ENCODE measurements around the gene CYP26A1. TPM values are rescaled to one million over a fixed set of nuclear protein-coding genes. Genes with fewer than 3 reads are reported as not detected.

CYP26A1 gene
- total RNA-seq, 1 donor from 2014 or later, result 0.18 TPM

- Mint-ChIP-seq H3K27ac (ENCODE audit: unreplicated experiment) (no peak overlapping the region), H3K27me3 (ENCODE audit: low read depth, unreplicated experiment) (peaks cover 82% of the 10 kb centered on the region), H3K4me1 (ENCODE audit: low read depth, unreplicated experiment) (peaks cover 3% of the 10 kb centered on the region), H3K9me3 (ENCODE audit: unreplicated experiment) (peaks cover 16% of the 10 kb centered on the region), H3K4me3 (ENCODE audit: unreplicated experiment) (no peak overlapping the region), H3K36me3 (ENCODE audit: low read depth, unreplicated experiment) (peaks cover 3% of the 10 kb centered on the region)
- DNase-seq (ENCODE audit: low read depth), result no peak
- Histone ChIP-seq H3K4me2 (ENCODE audit: low read length) (no peak overlapping the region), H2AFZ (ENCODE audit: low read depth, low read length) (no peak overlapping the region), H3K27me3 (ENCODE audit: insufficient read depth, low read length) (peaks cover 90% of the 10 kb centered on the region), H3K4me1 (ENCODE audit: insufficient read depth, low read length) (peaks cover 15% of the 10 kb centered on the region), H3K36me3 (ENCODE audit: insufficient read depth, low read length) (no peaks in the 10 kb centered on the region), H3K9me3 (ENCODE audit: insufficient read depth, low read depth, low read length) (no peaks in the 10 kb centered on the region), H3K4me3 (ENCODE audit: insufficient read depth, low read depth, low read length) (no peak overlapping the region), H3K27ac (ENCODE audit: low read depth, low read length) (no peak overlapping the region), H3K79me2 (ENCODE audit: insufficient read depth, low read length) (no peaks in the 10 kb centered on the region), H4K20me1 (ENCODE audit: insufficient read depth, low read length) (no peaks in the 10 kb centered on the region), H3K9ac (ENCODE audit: low read length) (no peak overlapping the region)
- no peak for FAIRE-seq
- TF ChIP-seq CTCF (IDR thresholded peaks at IDR 0.05; ENCODE audit: insufficient read depth, low read depth, low read length) (no peak), EZH2 (IDR thresholded peaks at IDR 0.05; ENCODE audit: insufficient read depth, low read length) (no peak)
These were observed 4.5 kb upstream of the CYP26A1 start for GRCh38 chr10:93069245-93069561.

GRCh38 chr10:93070378-93071176, 3.1 kb upstream of the CYP26A1 start:
- Histone ChIP-seq H3K4me1 (ENCODE audit: insufficient read depth, low read length) (peaks cover 20% of the 10 kb centered on the region), H3K36me3 (ENCODE audit: insufficient read depth, low read length) (no peaks in the 10 kb centered on the region), H4K20me1 (ENCODE audit: insufficient read depth, low read length) (no peaks in the 10 kb centered on the region), H3K79me2 (ENCODE audit: insufficient read depth, low read length) (no peaks in the 10 kb centered on the region), H2AFZ (ENCODE audit: low read depth, low read length) (no peak overlapping the region), H3K9me3 (ENCODE audit: insufficient read depth, low read depth, low read length) (no peaks in the 10 kb centered on the region), H3K9ac (ENCODE audit: low read length) (no peak overlapping the region), H3K27ac (ENCODE audit: low read depth, low read length) (no peak overlapping the region), H3K27me3 (ENCODE audit: insufficient read depth, low read length) (peaks cover 90% of the 10 kb centered on the region), H3K4me3 (ENCODE audit: insufficient read depth, low read depth, low read length) (no peak overlapping the region), H3K4me2 (ENCODE audit: low read length) (no peak overlapping the region)
- no peak for TF ChIP-seq EZH2 (IDR thresholded peaks at IDR 0.05; ENCODE audit: insufficient read depth, low read length)
- no peak for TF ChIP-seq CTCF (IDR thresholded peaks at IDR 0.05; ENCODE audit: insufficient read depth, low read depth, low read length)
- no peak for FAIRE-seq
- DNase-seq (ENCODE audit: low read depth), result no peak
- peaks cover 82% of the 10 kb centered on the region for H3K27me3 Mint-ChIP-seq (ENCODE audit: low read depth, unreplicated experiment)
- peaks cover 11% of the 10 kb centered on the region for H3K9me3 Mint-ChIP-seq (ENCODE audit: unreplicated experiment)
- no peak overlapping the region for H3K27ac Mint-ChIP-seq (ENCODE audit: unreplicated experiment)
- peaks cover 7% of the 10 kb centered on the region for H3K4me1 Mint-ChIP-seq (ENCODE audit: low read depth, unreplicated experiment)
- H3K4me3 Mint-ChIP-seq (ENCODE audit: unreplicated experiment), result no peak overlapping the region
- peaks cover 3% of the 10 kb centered on the region for H3K36me3 Mint-ChIP-seq (ENCODE audit: low read depth, unreplicated experiment)

GRCh38 chr10:93071177-93071472, 2.6 kb upstream of the CYP26A1 start:
- H3K4me3 ChIP-seq (ENCODE audit: insufficient read depth, low read depth, low read length), result no peak overlapping the region
- H3K36me3 Mint-ChIP-seq (ENCODE audit: low read depth, unreplicated experiment), result peaks cover 3% of the 10 kb centered on the region
- H3K27me3 Mint-ChIP-seq (ENCODE audit: low read depth, unreplicated experiment), result peaks cover 84% of the 10 kb centered on the region
- H3K4me3 Mint-ChIP-seq (ENCODE audit: unreplicated experiment), result no peak overlapping the region
- peaks cover 7% of the 10 kb centered on the region for H3K4me1 Mint-ChIP-seq (ENCODE audit: low read depth, unreplicated experiment)
- H3K79me2 ChIP-seq (ENCODE audit: insufficient read depth, low read length), result no peaks in the 10 kb centered on the region
- H3K9ac ChIP-seq (ENCODE audit: low read length), result no peak overlapping the region
- H3K9me3 ChIP-seq (ENCODE audit: insufficient read depth, low read depth, low read length), result no peaks in the 10 kb centered on the region
- no peak overlapping the region for H3K4me2 ChIP-seq (ENCODE audit: low read length)
- no peak for FAIRE-seq
- peaks cover 90% of the 10 kb centered on the region for H3K27me3 ChIP-seq (ENCODE audit: insufficient read depth, low read length)
- TF ChIP-seq EZH2 (IDR thresholded peaks at IDR 0.05; ENCODE audit: insufficient read depth, low read length) (no peak), CTCF (IDR thresholded peaks at IDR 0.05; ENCODE audit: insufficient read depth, low read depth, low read length) (no peak)
- H3K27ac Mint-ChIP-seq (ENCODE audit: unreplicated experiment), result no peak overlapping the region
- DNase-seq (ENCODE audit: low read depth), result no peak
- no peaks in the 10 kb centered on the region for H3K36me3 ChIP-seq (ENCODE audit: insufficient read depth, low read length)
- H3K27ac ChIP-seq (ENCODE audit: low read depth, low read length), result no peak overlapping the region
- H3K4me1 ChIP-seq (ENCODE audit: insufficient read depth, low read length), result peaks cover 23% of the 10 kb centered on the region
- no peaks in the 10 kb centered on the region for H4K20me1 ChIP-seq (ENCODE audit: insufficient read depth, low read length)
- peaks cover 9% of the 10 kb centered on the region for H3K9me3 Mint-ChIP-seq (ENCODE audit: unreplicated experiment)
- H2AFZ ChIP-seq (ENCODE audit: low read depth, low read length), result no peak overlapping the region

Measured in astrocyte (in vitro differentiated cells and primary cell).